PC-3 (cell line): Measurements from ENCODE around the gene PRKN.

Experiments
- CTCF ChIP-seq: fragments of 300-600 bp; sonication (generic); conservative IDR thresholded peaks from 2 replicates; pipeline ENCODE4 v1.5.1; 2017; ENCODE audit warnings: antibody characterized with exemption, low read depth, mild to moderate bottlenecking, low read length
- EZH2 ChIP-seq: fragments of 300-600 bp; sonication (generic); IDR thresholded peaks from one replicate; pipeline ENCODE4 v1.6.1; 2017; ENCODE audit warnings: antibody characterized with exemption, mild to moderate bottlenecking, low read length; ENCODE audit not compliant: unreplicated experiment
- EZH2phosphoT487 ChIP-seq: fragments of 300-600 bp; sonication (generic); IDR thresholded peaks from 2 replicates; pipeline ENCODE4 v1.6.1; 2018; ENCODE audit warnings: mild to moderate bottlenecking, antibody characterized with exemption, low read length, borderline replicate concordance

GRCh38 chr6:161624111-161624510 is 1103.5 kb downstream of the PRKN start:
- TF ChIP-seq CTCF (no peak), EZH2 (no peak), EZH2phosphoT487 (no peak)
